NCI-H82 treated with DMSO at 0.1 percent for 48 hours (cell line): Measurements from ENCODE around the gene THAP12.
"Not testable (repeated sequence)": the region's sequence is repeated elsewhere in the genome, so short reads cannot be mapped to it uniquely, and the experiment has no call there.

Experiments used
- DNase-seq: peaks from one replicate; lab custom pipeline; 2025; ENCODE audit not compliant: unreplicated experiment; lab: John Stamatoyannopoulos, UW

The THAP12 gene, protein sequence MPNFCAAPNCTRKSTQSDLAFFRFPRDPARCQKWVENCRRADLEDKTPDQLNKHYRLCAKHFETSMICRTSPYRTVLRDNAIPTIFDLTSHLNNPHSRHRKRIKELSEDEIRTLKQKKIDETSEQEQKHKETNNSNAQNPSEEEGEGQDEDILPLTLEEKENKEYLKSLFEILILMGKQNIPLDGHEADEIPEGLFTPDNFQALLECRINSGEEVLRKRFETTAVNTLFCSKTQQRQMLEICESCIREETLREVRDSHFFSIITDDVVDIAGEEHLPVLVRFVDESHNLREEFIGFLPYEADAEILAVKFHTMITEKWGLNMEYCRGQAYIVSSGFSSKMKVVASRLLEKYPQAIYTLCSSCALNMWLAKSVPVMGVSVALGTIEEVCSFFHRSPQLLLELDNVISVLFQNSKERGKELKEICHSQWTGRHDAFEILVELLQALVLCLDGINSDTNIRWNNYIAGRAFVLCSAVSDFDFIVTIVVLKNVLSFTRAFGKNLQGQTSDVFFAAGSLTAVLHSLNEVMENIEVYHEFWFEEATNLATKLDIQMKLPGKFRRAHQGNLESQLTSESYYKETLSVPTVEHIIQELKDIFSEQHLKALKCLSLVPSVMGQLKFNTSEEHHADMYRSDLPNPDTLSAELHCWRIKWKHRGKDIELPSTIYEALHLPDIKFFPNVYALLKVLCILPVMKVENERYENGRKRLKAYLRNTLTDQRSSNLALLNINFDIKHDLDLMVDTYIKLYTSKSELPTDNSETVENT

DNA sequence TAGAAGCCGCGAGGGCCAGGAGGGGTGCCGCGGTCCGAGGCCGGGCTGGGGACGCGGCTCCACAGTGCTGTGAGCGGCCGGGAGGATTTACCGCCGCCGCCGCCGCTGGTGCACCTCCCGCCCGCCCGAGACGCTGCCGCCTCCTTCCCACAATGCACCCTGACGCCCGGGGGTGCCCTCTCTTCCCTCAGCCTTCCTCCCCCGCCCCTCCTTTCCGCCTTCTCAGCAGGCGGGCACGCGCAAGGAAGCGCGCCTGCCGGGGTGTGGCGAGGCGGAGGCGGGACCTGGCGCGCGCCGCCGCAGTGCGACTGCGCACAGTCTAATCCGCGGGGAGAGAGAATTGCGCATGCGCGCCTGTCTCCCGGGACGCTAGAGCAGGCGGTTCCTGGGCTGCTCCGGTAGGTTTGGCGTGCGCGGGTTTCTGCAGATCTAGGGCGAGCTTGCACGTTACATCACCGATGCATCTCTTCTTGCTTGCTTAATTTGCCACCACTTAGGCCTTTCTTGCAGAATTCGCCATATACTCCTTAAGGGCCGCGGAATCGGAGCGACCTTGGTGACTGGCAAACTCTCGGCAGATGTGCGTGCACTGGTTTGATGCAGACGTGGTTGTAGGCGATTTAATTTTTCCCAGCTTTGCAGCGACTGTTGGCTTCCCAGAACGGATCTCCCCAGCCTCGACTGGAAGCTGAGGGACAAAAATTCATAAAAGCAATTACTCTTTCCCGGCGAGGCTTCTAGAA is at the start of gene THAP12, which contains the start of gene GVQW3:
TSS of gene THAP12 (minus strand) at position 156 of the 743 bp plus-strand sequence. CDS start 296 bp downstream, outside the sequence.
TSS of gene GVQW3 (plus strand) at position 347 of the 743 bp plus-strand sequence. CDS start 506 bp downstream, outside the sequence.
- DNase-seq: peak; percentile 77

DNA sequence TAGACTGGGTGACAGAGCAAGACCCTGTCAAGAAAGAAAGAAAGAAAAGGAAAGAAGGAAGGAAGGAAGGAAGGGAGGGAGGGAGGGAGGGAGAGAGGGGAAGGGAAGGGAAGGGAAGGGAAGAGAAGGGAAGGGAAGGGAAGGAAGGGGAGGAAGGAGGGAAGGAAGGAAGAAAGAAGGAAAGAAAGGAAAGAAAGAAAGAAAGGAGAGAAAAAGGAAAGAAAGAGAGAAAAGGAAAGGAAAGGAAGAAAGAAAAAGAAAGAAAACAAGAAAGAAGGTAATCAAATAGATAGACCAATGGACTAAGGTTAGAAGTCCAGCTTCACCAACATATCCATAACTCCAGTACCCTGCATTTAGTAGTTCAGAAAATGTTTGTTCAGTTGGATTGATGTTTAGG is 45.7 kb upstream of the THAP12 start:
- DNase-seq: no peak

DNA sequence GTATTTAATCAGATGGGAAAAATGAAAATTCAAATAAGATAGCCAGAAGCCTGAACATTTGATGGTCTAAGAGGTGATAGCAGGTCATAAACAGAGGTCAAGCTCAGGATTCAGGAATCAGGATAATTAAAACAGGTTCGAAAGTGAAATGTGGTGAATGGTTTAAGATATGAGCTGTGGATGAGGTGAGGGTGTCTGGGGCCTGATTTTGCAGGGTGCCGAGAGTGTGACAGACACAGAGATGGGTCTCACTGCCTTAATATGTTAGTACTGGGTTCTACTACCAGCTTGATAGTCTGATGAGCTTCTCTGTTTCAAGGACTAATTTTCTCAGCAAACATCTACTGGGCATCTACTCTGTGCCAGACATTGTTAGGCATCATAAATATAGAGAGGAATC is 44.0 kb upstream of the THAP12 start:
- DNase-seq: no peak

DNA sequence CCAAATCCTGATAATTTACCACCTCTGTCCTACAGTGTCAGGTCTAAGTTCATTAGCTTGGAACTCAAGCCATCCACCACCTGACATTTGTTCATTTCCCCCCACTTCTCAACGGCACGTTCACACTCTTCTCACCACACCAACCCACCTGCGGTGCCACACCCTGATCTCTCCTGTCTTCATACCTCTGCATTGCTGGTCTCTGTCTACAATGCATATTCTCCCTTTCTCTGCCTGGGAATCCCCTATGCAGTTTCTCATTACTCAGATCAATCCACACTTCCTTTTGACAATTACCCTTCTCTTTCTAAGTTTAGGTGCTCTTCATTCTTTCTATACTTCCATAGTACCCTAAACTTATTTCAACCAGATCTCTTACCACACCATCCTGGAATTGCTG is 43.4 kb upstream of the THAP12 start:
- DNase-seq: no peak

DNA sequence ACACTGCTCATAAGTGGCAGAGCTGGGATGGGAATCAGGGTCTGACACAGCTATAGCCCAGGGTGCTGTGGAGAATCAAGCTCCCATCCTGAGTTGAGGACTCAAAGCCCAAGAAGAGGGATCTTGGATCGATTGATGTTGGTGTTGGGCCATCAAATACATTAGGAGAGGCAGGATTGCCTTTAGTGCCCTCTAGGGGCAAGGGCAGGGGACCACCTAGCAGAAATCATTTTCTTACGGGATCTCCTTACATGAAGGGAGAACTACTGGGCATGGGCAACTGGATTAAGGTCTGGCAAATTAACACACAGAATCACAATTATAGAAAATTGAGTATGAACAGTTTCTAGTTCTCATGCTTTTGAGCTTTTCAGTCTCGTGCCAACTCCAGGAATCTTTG is 39.0 kb upstream of the THAP12 start:
- DNase-seq: peak; percentile 18

DNA sequence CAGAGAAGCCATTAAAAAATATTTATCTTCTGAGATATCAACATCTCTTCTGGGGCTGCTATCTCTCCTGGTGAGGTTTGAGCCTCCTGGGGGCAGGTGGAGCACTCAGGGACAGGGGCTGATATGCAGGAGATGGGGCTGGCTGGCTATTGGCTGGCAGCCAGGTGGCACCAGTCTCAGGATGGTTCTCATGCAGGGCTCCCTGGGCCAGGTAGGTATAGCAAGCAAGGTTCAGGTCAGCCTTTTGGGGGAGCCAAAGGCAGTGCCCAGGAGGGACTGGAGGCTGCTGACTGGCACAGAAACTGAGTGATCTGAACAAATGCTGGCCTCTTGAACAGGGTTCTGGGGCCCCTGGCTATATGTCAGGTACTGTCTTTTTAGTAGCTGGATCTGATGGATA is 34.1 kb upstream of the THAP12 start:
- DNase-seq: no peak

DNA sequence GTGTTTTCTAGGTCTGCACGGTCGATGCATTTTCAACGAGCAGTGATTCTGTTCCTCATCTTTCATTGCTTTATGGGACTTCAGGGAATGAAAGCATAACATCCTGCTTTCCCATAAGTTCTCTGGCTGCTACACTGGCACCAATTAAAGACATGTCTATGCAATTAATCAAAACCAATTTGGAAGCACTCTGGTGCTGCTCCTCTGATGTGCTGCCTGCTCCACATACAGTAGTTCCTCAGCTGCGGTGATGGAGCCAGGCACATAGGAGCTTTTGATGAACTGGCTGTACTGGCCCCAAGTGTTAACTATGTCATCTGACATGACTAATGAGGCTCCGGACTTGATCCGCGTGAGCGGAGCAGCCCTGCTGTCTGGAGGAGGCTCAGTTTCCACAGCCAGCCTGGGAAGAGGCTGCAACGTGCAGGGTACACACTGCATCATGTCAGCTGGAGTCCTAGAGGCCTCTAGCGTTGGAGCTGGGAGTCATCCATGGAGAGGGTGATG is 30.0 kb upstream of the THAP12 start:
- no peak for DNase-seq

DNA sequence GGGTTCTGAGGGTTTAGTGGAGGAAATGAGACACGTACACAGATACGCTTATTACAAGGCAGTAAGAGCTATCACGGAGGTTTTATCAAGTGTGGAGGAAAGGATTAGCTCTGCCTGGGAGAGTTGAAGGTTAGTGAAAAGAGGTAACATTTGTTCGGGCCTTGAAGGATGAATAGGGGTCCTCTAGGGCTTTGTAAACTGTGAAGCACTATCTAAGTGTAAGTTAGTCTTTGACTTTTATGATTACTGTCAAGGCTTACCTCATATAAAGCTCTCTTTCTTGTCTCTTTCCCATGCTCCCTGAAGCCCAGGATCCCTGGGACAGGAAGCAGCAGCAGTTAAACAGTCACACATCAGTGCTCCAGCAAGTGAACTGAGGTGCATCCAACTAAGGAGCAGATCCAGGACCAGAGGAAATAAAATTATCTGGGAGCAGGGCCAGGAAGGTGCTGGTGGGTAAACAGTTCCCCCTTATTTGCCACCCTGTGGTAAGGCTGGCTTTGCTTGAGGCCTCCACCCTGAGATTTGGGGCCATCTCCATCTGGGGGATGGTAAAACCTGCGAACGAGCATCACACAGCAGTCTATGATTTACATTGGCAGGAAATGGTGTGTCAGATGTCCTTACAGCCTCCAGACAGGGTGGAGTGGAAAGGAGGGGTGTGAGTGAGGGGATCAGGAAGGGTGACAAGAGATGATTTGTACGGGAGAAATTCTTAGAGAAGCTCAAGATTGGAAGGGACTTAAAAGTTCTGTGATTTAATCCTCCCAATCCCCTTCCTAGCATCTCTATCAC is 27.4 kb upstream of the THAP12 start:
- DNase-seq: no peak

DNA sequence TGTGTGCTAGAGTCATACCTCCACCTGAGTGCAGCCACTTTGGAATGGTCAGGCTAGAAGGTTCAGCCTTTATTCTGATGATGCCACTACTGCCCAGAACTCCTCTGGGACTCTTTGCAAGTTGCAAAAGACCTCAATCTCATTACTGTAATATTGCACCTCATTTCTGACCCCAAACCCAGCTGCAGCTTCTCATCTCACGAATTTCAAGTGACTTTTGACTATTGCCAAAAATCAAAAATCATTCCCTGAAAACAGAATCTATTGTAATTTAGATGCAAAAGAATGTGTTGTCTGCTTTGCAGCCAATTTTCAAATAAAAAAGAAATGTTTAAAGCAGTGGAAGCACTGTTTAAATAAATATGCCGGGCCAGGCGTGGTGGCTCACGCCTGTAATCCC is 25.4 kb upstream of the THAP12 start:
- no peak for DNase-seq

DNA sequence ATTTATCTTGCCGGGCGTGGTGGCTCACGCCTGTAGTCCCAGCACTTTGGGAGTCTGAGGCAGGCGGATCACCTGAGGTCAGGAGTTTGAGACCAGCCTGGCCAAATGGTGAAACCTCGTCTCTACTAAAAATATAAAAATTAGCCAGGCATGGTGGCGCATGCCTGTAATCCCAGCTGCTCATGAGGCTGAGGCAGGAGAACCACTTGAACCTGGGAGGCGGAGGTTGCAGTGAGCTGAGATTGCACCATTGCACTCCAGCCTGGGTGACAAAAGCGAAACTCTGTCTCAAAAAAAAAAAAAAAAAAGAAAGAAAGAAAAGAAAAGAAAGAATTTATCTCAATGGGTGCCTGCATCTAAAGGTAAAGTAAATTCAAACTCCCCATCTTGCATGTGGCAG is 20.6 kb upstream of the THAP12 start:
- not testable (repeated sequence) for DNase-seq

DNA sequence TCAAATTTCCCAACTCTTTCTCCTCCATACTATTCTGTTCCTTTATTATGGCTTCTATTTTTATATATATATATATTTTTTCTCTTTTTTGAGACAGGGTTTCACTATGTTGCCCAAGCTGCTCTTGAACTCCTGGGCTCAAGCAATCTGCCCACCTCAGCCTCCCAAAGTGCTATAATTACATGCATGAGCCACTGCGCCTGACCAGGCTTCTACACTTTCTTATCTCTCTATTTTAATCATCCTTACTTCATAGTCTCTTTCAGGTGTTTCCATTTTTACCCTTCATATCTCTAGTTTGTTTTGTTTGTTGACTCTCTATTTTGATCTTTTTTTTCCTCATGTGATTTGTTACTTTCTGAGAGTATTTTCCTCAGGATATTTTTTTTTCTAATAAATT is 20.0 kb upstream of the THAP12 start:
- no peak for DNase-seq

DNA sequence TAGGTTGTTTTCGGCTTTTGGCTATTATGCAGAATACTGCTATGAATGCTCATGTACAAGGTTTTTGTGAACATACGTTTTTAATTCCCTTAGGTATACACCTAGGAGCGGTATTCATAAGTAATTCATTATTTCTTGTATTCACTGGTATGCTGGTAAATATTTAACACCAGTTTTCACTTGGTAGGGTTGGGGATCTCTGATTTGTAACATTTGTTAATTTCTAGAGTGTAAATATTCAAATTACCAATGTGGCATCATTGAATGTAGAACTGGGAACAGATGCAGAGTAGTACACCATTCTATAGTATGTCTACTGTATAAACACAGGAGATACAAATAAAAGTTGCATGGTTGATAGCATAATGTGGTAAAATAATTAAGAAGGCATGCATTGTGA is 16.5 kb upstream of the THAP12 start:
- DNase-seq: no peak

DNA sequence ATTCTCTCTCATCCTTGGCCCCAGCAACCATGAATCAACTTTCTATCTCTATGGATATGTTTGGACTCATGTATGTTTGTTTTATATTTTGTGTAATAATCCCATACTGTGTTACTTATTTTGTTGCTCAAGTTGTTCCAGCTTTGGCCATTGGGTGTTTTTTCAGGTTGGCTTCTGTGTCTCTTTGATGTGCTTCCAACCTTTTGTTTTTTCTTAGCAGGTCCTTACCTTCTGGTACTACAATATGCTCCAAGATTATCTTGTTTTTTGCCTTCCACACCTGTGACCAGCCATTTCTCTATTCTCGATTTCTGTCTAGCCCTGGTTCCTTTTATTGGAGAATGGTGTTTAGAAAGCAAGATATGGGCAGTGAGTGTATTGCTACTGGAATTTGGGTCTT is 14.4 kb upstream of the THAP12 start:
- DNase-seq: no peak

DNA sequence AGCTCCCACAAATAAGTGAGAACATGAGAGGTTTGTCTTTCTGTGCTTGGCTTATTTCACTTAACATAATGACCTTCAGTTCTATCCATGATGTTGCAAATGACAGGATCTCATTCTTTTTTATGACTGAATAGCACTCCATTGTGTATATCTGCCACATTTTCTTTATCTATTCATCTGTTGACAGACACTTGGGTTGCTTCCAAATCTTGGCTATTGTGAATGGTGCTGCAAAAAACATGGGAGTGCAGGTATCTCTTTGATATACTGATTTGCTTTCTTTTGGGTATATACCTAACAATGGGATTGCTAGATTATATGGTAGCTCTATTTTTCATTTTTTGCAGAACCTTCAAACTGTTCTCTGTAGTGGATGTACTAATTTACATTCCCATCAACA is 13.5 kb upstream of the THAP12 start:
- DNase-seq: no peak

DNA sequence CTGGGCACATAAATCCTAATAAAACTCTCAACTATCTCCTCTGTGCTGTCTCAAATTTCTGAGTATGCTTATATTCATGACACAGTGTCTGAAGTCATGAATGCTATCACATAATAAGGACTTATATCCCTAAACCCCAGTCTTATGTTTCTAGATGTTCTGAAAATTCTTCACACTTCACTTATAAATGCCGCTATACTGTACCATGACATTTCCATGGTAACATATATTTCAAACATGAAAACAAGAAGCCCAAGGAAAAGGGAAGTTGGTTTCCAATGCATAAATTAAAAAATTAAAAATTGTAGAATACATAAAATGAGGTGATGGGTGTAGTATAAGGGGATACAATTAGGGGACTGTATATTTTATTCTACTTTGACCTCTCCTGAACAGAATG is 11.9 kb upstream of the THAP12 start:
- DNase-seq: no peak

DNA sequence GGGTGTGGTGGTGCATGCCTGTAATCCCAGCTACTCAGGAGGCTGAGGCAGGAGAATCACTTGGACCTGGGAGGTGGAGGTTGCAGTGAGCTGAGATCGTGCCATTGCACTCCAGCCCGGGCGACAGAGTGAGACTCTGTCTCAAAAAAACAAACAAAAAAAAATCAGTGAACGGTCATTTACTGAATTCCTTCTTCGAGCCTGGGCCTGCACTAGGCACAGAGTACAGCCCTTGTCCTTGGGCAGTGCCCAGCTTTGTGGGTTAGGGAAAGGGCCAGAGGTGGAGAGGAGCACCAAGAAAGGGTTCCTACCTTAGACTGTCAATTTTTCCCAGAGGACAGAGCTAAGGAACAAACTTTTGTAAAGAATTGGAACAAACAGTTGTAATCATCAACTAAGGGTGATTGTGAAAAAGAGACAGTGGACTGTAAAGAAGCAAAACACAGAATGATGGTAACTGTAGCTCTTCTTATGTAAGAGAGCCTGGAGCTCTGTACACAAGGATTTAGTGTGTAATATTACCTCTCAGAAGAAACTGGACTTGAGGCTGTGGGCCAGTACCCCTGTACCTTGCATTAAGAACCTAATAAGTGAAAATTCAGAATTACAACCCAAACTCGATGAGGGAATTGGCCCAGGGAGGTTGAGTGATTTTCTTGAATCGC is 11.0 kb upstream of the THAP12 start:
- DNase-seq: no peak

DNA sequence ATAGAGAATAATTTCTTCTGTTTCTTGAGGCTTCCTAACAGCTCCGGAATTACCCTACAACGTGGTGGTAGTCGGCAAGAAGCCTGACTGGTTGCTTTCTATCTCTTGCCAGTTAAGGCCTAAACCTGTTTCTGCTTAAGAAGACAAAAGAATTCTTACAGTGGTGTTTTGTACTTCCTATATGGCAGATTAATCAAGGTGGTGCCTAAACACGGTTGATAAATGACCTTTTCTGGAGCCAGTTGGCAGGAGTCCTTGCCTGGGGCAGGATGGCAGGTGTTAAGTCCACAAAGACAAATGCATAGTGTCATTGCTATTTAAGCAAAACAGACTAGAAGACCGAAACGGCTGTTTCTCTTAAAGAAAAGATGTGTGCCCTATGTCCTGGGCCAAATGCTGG is 10.1 kb upstream of the THAP12 start:
- DNase-seq: no peak

DNA sequence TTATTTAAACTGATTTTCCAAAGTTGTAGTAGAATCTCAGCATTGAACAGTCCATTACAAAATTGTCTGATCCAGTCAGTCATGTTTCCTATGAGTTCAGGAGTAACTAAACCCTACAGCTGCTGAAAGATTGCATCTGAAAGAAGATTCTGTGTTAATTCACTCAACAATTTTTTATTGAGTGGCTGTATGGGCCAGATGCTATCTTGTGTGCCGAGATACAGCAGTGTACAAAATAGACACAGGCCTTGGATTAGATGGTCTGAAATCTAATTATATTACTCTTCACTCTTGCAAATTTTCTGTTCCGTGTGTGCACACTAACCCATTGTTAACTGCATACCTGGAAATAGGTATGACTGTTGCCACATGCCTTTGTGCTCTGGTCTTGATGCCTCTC is 7.5 kb upstream of the THAP12 start:
- DNase-seq: no peak

DNA sequence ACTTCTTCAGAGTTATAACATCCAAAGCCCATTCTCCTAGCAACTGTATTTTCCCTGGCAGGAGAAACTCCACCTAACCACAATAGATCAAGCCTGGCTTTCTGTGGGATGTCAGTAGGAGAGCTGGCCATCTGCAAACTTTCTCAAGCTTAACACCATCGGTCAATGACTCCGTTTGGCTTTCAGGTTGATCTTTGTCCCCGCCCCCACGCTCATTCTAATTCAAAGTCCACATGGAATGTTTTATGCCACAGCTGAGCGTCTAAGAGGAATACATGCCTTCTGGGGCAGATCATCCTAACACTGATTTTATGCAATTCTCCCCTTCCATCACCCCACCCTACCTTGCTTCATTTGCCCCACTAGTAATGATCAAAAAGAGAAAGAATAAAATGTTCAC is 5.0 kb upstream of the THAP12 start:
- DNase-seq: no peak

DNA sequence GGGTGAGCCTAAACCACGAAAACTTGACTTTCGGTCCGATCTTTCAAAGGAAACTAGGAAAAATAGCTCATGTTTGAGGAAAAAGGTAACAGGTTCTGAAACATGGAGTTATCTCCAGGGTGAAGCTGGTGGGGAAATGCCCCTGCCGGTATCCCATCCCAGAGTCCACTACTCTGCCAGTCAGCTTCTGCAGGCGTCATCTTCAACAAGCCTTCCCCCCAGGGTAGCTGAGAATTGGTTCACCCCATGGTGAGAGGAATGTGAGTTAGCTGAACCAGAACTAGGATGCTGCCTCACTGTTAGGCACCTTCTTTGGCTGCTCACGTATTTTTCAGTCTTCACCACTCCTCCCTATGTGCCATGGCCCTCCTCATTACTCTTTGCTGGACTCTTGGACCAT is 1.3 kb upstream of the THAP12 start:
- no peak for DNase-seq
